Measurements from ENCODE around the gene PDE11A. TPM values are rescaled to one million over a fixed set of nuclear protein-coding genes. Genes with fewer than 3 reads are reported as not detected.

The PDE11A gene
- total and polyA plus RNA-seq, 2 experiments from 2014 or later: 0.08 to 0.73 TPM

- Histone ChIP-seq H3F3A (replicated peaks; ENCODE audit: low read depth) (no peaks in the 10 kb centered on the region), H3K4me3 (no peak overlapping the region), H3K4me2 (no peak overlapping the region), H3K79me2 (replicated peaks; ENCODE audit: insufficient read depth) (no peaks in the 10 kb centered on the region), H3K4me1 (ENCODE audit: insufficient read depth) (no peaks in the 10 kb centered on the region; the same call in 1 of the 2 replicates), H3K9me2 (ENCODE audit: insufficient read depth) (no peaks in the 10 kb centered on the region), H3K27me3 (ENCODE audit: insufficient read depth) (peaks cover 5% of the 10 kb centered on the region; the same call in 1 of the 2 replicates), H3K27ac (ENCODE audit: low read depth) (no peak overlapping the region), H4K20me1 (replicated peaks; ENCODE audit: insufficient read depth) (peaks cover 5% of the 10 kb centered on the region), H3K36me3 (ENCODE audit: insufficient read depth) (no peaks in the 10 kb centered on the region), H2AFZ (no peak overlapping the region)
- Mint-ChIP-seq H3K4me3 (no peak overlapping the region), H3K36me3 (ENCODE audit: low read depth) (no peaks in the 10 kb centered on the region), H3K27ac (no peak overlapping the region), H3K27me3 (ENCODE audit: insufficient read depth, low read depth, poor library complexity) (no peaks in the 10 kb centered on the region), H3K4me1 (peaks cover 5% of the 10 kb centered on the region; the same call in 2 of the 3 replicates), H3K9me3 (no peaks in the 10 kb centered on the region)
- no peak for ATAC-seq
- TF ChIP-seq POLR2AphosphoS5 (IDR thresholded peaks at IDR 0.05; ENCODE audit: low read depth): no peak
- TF ChIP-seq ZNF114 (CRISPR knock-in tag; IDR thresholded peaks at IDR 0.05): no peak
- TF ChIP-seq, protein P1, sequence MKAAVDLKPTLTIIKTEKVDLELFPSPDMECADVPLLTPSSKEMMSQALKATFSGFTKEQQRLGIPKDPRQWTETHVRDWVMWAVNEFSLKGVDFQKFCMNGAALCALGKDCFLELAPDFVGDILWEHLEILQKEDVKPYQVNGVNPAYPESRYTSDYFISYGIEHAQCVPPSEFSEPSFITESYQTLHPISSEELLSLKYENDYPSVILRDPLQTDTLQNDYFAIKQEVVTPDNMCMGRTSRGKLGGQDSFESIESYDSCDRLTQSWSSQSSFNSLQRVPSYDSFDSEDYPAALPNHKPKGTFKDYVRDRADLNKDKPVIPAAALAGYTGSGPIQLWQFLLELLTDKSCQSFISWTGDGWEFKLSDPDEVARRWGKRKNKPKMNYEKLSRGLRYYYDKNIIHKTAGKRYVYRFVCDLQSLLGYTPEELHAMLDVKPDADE (IDR thresholded peaks at IDR 0.05): no peak
- TF ChIP-seq, protein P2, sequence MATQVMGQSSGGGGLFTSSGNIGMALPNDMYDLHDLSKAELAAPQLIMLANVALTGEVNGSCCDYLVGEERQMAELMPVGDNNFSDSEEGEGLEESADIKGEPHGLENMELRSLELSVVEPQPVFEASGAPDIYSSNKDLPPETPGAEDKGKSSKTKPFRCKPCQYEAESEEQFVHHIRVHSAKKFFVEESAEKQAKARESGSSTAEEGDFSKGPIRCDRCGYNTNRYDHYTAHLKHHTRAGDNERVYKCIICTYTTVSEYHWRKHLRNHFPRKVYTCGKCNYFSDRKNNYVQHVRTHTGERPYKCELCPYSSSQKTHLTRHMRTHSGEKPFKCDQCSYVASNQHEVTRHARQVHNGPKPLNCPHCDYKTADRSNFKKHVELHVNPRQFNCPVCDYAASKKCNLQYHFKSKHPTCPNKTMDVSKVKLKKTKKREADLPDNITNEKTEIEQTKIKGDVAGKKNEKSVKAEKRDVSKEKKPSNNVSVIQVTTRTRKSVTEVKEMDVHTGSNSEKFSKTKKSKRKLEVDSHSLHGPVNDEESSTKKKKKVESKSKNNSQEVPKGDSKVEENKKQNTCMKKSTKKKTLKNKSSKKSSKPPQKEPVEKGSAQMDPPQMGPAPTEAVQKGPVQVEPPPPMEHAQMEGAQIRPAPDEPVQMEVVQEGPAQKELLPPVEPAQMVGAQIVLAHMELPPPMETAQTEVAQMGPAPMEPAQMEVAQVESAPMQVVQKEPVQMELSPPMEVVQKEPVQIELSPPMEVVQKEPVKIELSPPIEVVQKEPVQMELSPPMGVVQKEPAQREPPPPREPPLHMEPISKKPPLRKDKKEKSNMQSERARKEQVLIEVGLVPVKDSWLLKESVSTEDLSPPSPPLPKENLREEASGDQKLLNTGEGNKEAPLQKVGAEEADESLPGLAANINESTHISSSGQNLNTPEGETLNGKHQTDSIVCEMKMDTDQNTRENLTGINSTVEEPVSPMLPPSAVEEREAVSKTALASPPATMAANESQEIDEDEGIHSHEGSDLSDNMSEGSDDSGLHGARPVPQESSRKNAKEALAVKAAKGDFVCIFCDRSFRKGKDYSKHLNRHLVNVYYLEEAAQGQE (IDR thresholded peaks at IDR 0.05; ENCODE audit: unreplicated experiment): no peak
- TF ChIP-seq, protein P3, sequence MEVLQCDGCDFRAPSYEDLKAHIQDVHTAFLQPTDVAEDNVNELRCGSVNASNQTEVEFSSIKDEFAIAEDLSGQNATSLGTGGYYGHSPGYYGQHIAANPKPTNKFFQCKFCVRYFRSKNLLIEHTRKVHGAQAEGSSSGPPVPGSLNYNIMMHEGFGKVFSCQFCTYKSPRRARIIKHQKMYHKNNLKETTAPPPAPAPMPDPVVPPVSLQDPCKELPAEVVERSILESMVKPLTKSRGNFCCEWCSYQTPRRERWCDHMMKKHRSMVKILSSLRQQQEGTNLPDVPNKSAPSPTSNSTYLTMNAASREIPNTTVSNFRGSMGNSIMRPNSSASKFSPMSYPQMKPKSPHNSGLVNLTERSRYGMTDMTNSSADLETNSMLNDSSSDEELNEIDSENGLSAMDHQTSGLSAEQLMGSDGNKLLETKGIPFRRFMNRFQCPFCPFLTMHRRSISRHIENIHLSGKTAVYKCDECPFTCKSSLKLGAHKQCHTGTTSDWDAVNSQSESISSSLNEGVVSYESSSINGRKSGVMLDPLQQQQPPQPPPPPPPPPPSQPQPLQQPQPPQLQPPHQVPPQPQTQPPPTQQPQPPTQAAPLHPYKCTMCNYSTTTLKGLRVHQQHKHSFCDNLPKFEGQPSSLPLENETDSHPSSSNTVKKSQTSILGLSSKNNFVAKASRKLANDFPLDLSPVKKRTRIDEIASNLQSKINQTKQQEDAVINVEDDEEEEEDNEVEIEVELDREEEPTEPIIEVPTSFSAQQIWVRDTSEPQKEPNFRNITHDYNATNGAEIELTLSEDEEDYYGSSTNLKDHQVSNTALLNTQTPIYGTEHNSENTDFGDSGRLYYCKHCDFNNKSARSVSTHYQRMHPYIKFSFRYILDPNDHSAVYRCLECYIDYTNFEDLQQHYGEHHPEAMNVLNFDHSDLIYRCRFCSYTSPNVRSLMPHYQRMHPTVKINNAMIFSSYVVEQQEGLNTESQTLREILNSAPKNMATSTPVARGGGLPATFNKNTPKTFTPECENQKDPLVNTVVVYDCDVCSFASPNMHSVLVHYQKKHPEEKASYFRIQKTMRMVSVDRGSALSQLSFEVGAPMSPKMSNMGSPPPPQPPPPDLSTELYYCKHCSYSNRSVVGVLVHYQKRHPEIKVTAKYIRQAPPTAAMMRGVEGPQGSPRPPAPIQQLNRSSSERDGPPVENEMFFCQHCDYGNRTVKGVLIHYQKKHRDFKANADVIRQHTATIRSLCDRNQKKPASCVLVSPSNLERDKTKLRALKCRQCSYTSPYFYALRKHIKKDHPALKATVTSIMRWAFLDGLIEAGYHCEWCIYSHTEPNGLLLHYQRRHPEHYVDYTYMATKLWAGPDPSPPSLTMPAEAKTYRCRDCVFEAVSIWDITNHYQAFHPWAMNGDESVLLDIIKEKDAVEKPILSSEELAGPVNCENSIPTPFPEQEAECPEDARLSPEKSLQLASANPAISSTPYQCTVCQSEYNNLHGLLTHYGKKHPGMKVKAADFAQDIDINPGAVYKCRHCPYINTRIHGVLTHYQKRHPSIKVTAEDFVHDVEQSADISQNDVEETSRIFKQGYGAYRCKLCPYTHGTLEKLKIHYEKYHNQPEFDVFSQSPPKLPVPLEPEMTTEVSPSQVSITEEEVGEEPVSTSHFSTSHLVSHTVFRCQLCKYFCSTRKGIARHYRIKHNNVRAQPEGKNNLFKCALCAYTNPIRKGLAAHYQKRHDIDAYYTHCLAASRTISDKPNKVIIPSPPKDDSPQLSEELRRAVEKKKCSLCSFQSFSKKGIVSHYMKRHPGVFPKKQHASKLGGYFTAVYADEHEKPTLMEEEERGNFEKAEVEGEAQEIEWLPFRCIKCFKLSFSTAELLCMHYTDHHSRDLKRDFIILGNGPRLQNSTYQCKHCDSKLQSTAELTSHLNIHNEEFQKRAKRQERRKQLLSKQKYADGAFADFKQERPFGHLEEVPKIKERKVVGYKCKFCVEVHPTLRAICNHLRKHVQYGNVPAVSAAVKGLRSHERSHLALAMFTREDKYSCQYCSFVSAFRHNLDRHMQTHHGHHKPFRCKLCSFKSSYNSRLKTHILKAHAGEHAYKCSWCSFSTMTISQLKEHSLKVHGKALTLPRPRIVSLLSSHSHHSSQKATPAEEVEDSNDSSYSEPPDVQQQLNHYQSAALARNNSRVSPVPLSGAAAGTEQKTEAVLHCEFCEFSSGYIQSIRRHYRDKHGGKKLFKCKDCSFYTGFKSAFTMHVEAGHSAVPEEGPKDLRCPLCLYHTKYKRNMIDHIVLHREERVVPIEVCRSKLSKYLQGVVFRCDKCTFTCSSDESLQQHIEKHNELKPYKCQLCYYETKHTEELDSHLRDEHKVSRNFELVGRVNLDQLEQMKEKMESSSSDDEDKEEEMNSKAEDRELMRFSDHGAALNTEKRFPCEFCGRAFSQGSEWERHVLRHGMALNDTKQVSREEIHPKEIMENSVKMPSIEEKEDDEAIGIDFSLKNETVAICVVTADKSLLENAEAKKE (CRISPR knock-in tag; IDR thresholded peaks at IDR 0.05): no peak
- no peak for DNase-seq (ENCODE audit: low spot score)
Observed at GRCh38 chr2:177746358-177746757, 326.2 kb downstream of the PDE11A start.
